Stimulated activated CD8-positive, alpha-beta memory T cell treated with anti-CD3 and anti-CD28 coated beads, Interleukin-12 subunit alpha, Interleukin-12 subunit beta, amount 100 ng/mL, for 24 hours (primary cell): ENCODE data around the gene TFB1M.
"Not testable (repeated sequence)": the region's sequence is repeated elsewhere in the genome, so short reads cannot be mapped to it uniquely, and the experiment has no call there.

Source experiments
- DNase-seq: peaks from one replicate; pipeline ENCODE4 v3.0.0-alpha.2; 2020; ENCODE audit errors: extremely low read depth

The TFB1M gene

DNA sequence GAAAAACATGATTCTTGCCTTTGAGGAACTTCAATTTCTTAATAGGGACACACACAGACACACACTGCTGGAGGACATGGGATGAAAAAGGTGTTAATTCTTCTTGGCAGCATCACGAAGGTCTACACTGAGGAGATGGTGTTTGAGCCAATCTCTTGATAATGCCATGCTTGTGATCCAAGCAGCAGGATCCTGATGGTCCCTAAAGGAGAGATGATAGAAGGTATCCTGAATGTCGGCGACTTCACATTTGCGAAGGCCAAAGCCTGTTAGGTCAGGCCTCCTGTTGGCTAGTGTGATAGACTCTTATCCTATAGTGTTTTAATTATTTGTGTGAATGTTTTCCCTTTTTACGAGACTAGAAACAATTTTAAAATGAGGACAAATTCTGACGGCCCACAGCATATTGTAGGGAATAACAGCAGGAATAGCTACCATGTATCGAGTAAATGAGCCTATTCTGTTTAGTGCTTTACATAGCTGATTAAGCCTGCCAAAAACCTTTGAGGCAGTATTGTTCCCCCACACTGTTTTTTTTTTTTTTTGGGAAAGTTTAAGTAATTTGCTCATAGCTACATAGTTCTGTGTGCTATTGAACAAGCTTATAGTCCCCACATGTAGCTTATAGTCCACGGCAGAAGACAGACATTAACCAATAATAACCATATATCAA, 15.3 kb upstream of the TFB1M start:
- no peak for DNase-seq

DNA sequence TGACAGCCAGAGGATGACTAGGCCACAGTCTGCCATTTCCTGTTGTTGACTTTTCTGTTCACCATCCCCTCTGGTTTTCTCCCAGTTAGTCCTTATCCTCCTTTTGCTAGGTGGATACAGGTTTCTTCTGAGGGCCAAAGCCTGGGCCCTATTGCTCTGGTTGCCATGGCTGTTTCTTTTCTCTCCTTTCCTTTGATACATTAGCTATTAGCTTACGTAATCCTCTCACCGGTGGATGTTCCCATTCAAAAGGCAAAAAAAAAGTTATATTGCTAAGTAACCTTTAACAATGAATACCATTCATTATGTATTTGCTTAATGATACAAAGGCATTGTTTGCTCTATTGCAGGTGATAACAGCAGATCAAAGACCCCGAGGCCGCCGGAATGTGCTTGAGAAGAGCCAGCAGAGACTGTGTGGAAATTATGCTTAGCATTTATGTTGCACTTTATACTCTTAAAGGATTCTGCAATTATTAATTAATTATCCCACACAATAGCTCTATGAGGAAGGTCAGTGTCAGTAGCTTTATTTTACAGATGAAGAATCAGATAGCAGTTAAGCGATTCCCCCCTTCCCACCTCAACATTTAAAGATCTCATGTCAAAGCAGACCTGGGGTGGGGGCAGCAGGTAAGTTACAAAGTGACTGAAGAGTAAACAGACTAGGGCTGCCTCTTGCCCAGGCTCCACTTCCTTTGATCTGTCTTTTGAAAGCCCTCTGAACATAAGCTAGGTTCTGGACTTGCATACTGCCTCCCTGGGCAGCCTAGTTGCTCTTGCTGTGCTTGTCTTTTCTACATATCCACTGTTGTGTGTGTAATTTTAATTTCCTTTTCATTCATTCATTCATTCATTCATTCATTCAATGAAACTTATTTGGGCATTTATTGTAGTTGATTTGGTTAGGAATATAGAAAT, 14.5 kb upstream of the TFB1M start:
- no peak for DNase-seq

GRCh38 chr6:155328074-155328538, 13.8 kb upstream of the TFB1M start:
- DNase-seq: no peak

DNA sequence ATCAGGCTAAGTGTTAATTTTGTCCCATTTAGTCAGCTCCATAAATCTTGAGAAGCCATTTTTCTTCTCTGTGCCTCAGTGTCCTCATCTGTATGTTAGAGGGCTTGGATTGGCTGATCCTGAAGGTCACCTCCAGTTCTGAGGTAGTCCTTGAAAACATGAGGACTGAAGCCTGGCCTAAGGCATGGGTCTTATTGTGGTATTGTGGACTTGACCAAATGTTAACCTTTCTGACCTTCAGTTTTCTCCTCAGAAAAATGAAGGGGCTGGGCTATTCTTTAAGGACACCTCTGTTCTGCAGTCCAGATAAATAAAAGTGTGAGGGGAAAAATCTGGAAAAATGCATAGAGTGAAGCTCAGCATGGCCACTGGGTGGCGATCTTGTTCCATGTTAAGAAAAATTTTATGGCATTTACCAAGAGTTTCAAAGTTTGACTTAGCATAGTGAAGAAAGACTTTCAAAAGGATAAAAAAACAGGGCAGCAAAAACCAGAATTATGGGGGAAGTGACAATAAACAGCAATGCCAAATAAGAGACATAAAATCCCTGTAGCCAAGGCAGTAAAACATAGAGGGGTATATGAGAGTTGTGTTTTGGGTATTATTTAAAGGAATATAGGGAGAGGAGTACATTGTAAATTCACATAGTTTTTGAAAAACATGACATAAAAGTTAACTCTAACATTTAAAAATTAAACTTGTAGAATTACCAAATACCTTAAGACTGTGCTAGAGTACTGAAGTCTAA, 13.2 kb upstream of the TFB1M start:
- peak; percentile 21 for DNase-seq

DNA sequence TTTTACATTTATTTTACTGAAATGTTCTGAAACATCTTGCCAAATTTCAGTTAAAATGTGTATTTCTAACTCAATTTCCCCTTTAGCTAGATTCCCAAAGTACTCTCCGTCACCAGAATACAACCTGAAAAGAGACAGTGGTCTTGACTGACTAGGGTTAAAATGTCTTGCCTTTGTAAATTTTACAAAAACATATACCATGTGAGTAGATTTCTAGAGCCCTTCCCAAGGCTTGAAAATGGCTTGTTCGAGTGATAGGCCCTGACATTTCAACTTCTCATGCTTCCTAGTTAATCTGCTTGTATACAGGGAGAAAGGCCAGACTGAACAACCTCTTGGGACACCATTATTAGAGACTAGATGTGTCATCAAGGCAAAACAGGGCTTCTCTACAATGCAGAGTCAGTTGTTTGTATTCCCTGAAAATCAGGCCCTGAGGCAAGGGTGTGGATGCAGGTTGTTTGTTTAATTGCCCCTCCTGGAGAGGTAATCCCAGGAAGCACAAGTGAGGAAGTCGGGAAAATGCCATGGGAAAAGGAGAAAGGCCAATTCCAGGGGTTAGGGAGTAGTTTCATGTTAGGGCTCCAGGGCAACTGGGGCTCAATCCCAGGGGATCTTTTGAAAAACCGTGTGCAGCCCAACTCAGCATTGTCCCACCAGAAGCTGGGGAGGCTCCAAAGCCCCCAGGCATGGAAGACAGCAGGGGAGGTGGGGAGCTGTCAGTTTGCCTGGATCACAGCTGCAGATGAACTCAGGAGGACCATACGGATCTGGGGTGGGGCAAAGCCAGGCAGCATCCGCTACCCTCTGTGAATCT, 11.6 kb upstream of the TFB1M start:
- DNase-seq: no peak

GRCh38 chr6:155324993-155325392, 10.7 kb upstream of the TFB1M start:
- DNase-seq: no peak

GRCh38 chr6:155324172-155324571, 9.9 kb upstream of the TFB1M start:
- DNase-seq: no peak

GRCh38 chr6:155319902-155320301, 5.6 kb upstream of the TFB1M start:
- DNase-seq: no peak

DNA sequence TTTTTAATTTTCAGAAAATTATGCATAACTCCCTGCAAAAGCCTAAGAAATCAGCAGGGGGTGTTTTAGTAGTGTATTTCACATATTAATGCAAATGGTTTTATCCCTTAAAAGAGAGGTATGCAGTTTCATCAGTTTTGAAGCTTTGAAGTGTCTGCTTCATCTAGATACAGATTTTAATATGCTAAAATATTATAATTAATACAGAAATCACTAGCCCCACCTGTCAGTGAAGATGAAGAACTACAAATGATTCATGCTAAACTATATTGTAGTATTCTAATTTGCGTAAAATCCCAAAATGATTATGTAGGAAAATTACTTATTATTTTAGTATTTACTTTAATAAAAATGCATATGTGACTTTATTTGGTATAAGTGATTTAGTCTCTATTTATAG, 2.9 kb upstream of the TFB1M start:
- no peak for DNase-seq

GRCh38 chr6:155316419-155316818, 2.1 kb upstream of the TFB1M start:
- no peak for DNase-seq

DNA sequence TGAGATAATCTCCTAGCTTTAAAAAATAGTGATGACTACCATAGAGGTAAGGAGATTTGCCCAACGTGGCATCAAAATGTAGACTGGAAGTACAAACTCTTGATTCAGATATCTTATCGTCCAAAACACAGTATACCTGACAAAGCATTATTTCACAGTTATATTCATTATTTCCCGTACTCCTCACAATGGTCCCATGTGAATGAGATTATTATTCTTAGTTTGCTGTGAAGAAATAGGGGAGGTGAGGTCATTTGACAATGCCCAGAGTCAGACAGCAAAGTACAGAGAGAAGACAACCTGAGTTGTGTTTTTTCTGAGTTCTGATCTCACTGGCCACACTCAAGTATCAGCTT, 1.2 kb upstream of the TFB1M start:
- DNase-seq: no peak

GRCh38 chr6:155314773-155315515, 660 bp upstream of the TFB1M start:
- peak; percentile 5 for DNase-seq

DNA sequence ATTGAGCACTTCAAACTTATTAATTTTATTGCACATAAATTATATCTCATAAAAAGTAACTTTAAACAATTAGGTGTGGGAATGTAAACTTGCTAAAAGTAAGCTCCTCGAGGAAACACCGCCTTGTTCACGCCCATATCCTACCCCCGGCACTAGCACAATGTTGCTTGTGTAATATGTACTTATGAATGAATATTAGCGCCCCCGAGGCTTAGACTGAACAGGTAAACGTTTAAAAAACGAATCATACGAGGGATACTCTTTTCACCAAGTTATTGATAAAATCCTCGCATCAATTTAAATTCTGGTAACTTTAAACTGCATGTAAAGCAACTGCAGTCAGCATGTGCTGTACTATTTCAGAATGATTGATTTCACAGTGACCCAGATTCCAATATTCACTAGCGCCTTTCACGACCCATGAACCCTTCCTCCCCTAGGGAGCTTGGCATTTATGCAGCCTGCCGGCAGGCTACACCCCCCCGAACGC, 637 bp downstream of the TFB1M start:
- no peak for DNase-seq

- not testable (repeated sequence) for DNase-seq
Observed at GRCh38 chr6:155312950-155313349, 1.3 kb downstream of the TFB1M start.

DNA sequence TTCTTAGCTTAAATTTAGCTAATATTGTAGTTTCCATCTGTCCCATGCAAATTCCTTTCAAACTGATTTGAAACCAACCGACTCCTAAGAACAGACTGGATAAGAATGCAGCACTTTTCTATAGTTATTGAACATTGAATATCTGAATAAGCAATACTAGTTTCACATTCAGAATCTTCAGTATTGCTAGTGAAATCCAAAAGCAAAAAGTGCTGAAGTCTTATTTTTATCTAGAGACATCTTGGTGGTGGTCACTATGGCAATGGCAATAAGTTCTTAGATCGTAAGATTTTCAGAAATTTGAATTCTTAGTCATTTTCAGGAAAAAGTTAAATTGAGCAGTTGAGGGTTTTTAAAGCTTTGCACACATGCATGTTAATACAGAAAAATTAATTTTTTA, 2.7 kb downstream of the TFB1M start:
- no peak for DNase-seq

DNA sequence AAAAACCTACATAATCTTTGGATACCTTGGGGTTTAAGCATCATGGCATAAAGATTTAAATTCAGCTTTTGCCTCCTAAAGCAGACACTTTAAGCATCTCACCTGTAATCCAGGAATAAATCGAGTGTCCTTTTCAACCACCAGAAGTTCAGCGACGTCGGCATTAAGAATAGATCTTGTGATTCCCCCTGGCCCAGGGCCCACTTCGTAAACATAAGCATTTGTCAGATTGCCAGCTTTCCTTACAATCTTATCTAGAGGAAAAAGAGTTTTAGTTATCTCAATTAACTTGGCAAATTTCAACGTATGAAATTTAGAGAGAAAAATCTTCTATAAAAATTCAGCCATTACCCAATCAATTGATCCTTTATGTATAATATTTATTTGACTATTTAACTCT, 3.2 kb downstream of the TFB1M start:
- DNase-seq: no peak

- no peak for DNase-seq
Observed at GRCh38 chr6:155310596-155310995, 3.7 kb downstream of the TFB1M start.

DNA sequence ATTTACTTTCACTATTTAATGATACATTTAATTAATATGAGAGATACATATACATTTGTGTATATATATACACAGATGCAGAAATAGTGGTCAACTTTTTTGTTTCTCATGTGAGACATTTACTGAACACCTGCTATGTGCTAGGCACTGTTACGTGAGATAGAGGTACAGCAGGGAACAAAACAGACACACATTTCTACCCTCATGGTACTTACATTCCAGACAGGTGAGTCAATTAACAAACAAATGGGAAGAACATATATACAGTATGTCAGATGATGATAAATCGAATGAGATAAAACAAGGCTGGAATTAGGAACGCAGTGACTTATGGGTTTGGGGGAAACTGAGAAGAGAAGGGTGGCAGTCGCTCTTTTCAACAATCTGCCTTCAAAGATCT, 5.1 kb downstream of the TFB1M start:
- DNase-seq: no peak

GRCh38 chr6:155306958-155307357, 7.3 kb downstream of the TFB1M start:
- no peak for DNase-seq

DNA sequence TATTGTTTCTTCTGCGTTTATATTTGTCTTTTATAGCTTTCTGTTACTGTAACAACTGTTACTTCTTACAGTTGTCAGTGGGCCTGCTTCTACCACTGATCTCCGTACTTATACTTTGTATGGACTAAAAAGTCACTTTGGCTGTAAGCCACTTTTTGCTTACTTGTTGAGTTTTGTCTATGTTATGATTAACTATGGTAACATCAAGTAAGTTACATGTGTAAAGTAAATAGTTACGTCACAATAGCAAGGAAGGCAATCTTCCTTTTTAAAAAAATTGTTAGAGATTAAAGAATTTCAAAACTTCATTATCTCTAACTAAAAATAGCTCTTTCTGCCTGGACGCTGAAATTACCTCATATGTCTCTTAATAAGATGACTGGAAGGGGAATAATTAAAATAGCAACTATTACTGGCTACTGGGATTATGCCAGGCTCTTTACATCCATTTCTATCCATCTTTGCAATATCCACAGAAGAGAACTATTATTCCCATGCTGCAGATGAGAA, 10.9 kb downstream of the TFB1M start:
- no peak for DNase-seq

GRCh38 chr6:155301867-155302266, 12.4 kb downstream of the TFB1M start:
- DNase-seq: no peak
